Measurements from ENCODE around the gene MRPL36.
"Not testable (repeated sequence)": the region's sequence is repeated elsewhere in the genome, so short reads cannot be mapped to it uniquely, and the experiment has no call there.

The MRPL36 gene

GRCh38 chr5:1814183-1815020, 14.8 kb upstream of the MRPL36 start:
- DNase-seq = no peak

DNA sequence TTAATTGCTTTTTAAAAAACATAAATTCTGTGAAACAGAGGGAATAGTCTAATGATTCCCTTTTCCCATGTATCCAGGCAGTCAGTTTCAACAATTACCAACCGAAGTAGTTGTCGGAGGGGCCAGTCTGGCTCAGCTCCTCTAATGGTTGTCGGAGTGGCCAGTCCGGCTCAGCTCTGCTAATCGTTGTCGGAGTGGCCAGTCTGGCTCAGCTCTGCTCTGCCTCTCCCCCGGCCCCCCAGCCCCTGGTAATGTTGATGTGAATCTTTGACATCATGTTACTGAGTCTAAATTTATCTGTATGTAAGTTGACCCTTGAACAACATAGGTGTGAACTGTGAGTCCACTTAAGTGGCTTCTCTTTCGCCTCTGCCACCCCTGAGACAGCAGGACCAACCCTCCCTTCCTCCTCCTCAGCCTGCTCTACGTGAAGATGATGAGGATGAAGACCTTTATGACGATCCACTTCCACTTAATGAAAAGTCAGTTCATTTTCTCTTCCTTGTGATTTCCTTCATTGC, 11.0 kb upstream of the MRPL36 start:
- no peak for DNase-seq

GRCh38 chr5:1809416-1810035, 9.9 kb upstream of the MRPL36 start:
- DNase-seq = no peak

GRCh38 chr5:1808439-1808838, 8.8 kb upstream of the MRPL36 start:
- no peak for DNase-seq

DNA sequence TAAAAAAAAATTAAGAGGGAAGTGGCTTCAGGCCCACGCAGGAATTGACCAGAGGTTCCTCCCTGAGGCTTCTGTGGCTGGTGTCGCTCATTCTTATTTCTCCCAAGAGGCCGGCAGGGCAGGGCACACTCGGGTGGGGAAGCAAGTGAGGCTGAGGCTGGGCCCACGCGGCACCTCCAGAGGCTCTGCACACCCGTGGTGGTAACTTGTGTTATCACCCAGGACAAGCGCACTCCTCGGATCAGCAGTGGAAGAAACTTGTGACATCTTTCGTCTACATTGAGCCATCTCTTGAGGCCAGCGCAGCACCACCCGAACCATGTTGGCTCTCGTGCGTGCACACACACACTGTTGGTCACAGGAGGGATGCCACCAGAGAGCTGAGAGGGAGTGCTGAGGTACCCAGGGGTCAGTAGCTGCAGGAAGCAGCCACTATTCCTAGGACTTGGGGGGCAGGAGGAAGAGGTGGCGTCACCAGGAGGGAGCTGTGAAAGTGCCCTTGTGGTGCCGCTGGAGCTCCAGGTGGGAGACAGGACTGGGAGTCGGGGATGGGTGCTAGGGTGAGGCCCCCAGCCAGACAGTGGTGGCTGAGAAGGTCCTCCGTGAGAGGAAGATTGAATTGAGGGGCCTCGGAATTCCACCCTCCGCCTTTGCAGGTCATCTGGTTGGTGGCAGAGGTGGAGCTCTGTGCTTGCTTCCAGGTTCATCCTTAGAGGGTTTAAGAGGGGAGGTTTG, 8.0 kb upstream of the MRPL36 start:
- DNase-seq = no peak

DNA sequence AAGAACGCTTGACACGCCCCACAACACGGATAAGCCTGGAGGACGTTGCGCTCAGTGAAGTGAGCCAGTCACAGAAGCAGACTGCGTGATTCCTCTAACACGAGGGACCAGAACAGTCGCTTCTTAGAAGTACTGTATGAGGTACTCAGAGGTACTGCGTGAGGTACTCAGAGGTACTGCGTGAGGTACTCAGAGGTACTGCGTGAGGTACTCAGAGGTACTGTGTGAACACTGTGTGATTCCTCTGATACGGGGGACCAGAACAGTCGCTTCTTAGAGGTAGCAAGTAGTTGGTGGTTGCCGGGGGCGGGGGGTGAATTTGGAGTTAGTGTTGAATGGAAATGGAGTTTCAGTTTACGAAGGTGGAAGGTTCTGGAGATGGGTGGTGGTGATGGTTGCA, 7.3 kb upstream of the MRPL36 start:
- no peak for DNase-seq

- no peak for DNase-seq
These were observed 6.6 kb upstream of the MRPL36 start for GRCh38 chr5:1806199-1806598.

- no peak for DNase-seq
These were observed 6.1 kb upstream of the MRPL36 start for GRCh38 chr5:1805736-1806135.

DNA sequence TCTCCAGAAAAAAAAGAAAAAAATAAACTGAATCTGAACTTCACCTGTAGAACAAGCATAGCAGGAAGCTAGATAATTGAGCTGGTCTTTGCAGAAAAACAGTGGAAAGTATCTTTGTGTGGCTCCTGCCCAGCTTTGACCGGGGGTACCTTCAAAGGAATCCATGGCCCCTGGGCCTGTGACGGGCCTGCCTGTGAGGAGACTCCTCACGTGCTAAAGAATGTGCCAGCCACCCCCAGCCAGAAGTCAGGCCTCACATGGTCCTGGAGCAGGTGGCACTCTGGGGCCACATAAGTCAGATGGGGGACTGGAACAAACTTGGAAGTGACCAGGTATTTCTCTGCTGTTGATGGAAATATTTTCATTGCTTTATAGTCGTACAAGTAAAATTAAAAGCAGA, 5.7 kb upstream of the MRPL36 start:
- no peak for DNase-seq

GRCh38 chr5:1804001-1804690, 4.5 kb upstream of the MRPL36 start:
- DNase-seq = no peak

- no peak for DNase-seq
These were observed 3.6 kb upstream of the MRPL36 start for GRCh38 chr5:1803192-1803591.

- no peak for DNase-seq
These were observed 2.3 kb upstream of the MRPL36 start for GRCh38 chr5:1801967-1802295.

GRCh38 chr5:1801222-1801966, 1.8 kb upstream of the MRPL36 start, which contains the start of gene NDUFS6:
Gene NDUFS6, plus strand, starts transcription at chr5:1801407. Its CDS starts 11 bp downstream, at chr5:1801418.
- peak; percentile 71 for DNase-seq

GRCh38 chr5:1800472-1801221, 1.0 kb upstream of the MRPL36 start:
- DNase-seq = peak; percentile 71

DNA sequence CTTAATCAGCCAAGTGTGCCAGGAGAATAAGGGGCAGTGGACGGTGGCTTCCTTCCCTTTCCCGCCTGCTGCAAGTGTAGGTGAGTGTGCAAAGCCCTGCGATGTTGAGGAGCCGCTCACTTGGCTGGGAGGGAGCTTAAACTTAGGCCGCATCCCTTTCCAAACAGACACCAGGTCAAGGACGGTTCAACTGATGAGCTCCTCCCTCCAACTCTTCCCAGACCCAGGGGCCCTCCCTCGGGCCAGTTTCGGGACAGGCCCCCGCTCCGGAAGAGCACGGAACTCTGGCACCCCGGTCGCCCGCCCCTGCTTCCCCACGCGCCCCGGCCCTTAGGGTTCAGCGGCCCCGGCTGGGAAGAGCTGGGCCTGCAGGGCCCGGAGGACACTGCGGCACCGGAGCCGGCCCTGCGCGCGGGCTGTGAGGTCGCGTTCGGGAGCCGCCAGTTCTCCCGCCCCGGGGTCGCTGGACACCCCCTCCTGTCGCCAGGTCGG, 481 bp downstream of the MRPL36 start:
- DNase-seq = no peak

- not testable (repeated sequence) for DNase-seq
These were observed 1.0 kb downstream of the MRPL36 start for GRCh38 chr5:1798589-1798988.

DNA sequence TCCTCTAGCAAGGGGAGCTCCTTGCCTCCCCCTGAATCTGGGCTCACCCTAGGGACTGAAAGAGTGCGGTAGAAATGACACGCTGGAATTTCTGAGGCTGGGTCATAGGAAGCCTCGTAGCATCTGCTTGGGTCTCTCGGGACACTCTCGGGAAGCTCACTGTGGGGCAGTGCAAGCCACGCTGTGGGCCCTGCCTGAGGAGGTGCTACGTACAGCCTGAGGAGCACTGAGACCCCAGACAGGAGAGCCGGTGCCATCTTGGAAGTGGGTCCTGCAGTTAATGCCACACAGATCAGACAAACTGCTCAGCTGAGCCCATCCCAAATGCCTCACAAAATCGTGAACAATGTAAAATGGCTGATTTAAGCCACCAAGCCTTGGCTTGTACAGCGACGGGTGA, 1.8 kb downstream of the MRPL36 start:
- no peak for DNase-seq

GRCh38 chr5:1797103-1797800, 2.4 kb downstream of the MRPL36 start:
- no peak for DNase-seq

- no peak for DNase-seq
These were observed 3.1 kb downstream of the MRPL36 start for GRCh38 chr5:1796371-1797102.

- no peak for DNase-seq
These were observed 3.7 kb downstream of the MRPL36 start for GRCh38 chr5:1795931-1796330.

Data from NCI-H526 treated with DMSO at 0.1 percent for 48 hours (cell line).